ENCODE data around the gene PHLDB3.

The PHLDB3 gene

GRCh38 chr19:43499042-43499441 lies 5.5 kb downstream of the PHLDB3 start:
- no peak for DNase-seq (ENCODE audit: low spot score)

DNA sequence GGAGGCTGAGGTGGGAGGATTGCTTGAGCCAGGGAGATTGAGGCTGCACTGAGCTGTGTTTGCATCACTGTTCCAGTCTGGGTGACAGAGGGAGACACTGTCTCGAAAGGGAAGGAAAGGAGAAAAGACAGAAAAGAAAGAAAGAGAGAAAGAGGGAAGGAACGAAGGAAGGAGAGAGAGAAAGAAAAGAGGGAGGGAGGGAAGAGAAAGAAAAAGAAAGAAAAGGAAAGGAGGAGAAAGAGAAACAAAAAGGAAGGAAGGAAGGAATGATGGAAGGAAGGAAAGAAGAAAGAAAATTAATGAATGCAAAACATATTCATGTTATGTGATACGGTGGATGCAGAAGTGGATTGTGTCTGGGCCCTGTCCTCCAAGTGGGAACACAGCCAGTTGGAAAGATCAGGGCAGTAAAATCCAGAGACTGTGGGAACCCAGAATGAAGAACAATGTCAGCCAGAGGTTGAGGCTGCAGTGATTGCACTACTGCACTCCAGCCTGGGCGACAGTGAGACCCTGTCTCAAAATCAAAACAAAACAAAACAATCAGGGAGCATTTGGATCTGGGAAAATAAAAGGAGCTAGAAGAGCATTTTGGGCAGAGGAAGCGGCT lies 6.2 kb downstream of the PHLDB3 start:
- DNase-seq (ENCODE audit: low spot score): no peak

GRCh38 chr19:43496960-43497359 lies 7.6 kb downstream of the PHLDB3 start:
- DNase-seq (ENCODE audit: low spot score): no peak

- no peak for DNase-seq (ENCODE audit: low spot score)
Observed at GRCh38 chr19:43495082-43495481, 9.5 kb downstream of the PHLDB3 start.

DNA sequence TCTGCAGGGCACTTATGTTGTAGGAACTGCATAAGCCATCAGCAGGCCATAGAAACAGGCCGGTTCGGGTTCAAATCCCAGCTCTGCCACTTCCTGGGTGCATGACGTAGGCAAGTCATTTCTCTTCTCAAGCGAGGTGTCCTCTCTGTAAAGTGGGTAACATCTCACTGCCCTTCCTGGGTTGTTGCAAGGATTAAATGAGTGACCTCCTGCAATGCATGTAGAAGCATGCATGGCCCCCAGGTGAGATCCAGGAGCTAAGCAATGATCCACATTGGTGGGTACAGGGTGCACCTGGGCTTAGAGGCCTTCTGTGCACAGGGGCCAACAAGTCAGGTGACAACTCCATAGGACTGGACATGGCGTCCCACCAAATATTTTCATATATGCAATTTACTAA lies 13.8 kb downstream of the PHLDB3 start:
- DNase-seq (ENCODE audit: low spot score): no peak

GRCh38 chr19:43489979-43490599 lies 14.5 kb downstream of the PHLDB3 start:
- DNase-seq (ENCODE audit: low spot score): no peak

- DNase-seq (ENCODE audit: low spot score): no peak
Observed at GRCh38 chr19:43489310-43489709, 15.2 kb downstream of the PHLDB3 start.

DNA sequence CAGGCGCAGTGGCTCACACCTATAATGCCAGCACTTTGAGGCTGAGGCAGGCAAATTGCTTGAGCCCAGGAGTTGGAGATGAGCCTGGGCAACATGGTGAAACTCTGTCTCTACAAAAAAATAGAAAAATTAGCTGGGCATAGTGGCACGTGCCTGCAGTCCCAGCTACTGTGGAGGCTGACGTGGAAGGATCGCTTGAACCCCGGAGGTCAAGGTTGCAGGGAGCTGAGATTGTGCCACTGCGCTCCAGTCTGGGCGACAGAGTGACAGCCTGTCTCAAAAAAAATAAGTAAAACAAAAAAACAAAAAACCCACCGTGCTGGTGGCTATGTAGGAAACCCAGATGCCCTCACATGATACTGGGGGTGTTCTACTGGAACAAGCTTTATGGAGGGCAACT lies 16.4 kb downstream of the PHLDB3 start:
- no peak for DNase-seq (ENCODE audit: low spot score)

DNA sequence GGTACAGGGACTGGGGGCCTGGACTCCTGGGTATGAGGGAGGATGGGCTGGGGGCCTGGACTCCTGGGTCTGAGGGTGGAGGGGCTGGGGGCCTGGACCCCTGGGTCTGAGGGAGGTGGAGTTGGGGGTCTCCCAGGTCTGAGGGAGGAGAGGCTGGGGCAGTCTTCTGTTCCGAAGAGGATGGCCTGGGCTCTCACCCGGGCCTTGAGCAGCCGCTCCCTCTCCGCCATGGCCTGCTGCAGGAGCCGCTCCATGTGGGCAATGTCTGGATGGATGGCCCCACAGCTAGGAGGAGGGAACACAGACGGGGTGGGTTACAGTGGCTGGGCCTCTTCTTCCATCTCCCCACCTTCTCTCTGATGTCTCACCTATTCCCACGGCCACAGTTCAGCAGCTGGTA lies 18.1 kb downstream of the PHLDB3 start:
- no peak for DNase-seq (ENCODE audit: low spot score)

GRCh38 chr19:43485951-43486350 lies 18.6 kb downstream of the PHLDB3 start:
- DNase-seq (ENCODE audit: low spot score): no peak

DNA sequence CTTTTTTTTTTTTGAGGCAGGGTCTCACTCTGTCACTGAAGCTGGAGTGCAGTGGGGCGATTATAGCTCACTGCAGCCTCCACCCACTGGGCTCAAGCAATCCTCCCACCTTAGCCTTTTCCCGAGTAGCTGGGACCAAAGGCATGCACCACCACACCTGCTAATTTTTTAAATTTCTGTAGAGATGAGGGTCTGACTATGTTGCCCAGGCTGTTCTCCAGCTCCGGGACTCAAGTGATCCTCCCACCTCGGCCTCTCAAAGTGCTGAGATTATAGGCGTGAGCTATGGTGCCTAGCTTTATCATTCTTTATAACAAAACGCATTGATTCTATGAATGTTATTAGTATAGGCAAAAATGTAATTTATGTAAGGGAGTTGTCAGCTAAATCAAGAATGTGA lies 21.3 kb downstream of the PHLDB3 start:
- DNase-seq (ENCODE audit: low spot score): no peak

DNA sequence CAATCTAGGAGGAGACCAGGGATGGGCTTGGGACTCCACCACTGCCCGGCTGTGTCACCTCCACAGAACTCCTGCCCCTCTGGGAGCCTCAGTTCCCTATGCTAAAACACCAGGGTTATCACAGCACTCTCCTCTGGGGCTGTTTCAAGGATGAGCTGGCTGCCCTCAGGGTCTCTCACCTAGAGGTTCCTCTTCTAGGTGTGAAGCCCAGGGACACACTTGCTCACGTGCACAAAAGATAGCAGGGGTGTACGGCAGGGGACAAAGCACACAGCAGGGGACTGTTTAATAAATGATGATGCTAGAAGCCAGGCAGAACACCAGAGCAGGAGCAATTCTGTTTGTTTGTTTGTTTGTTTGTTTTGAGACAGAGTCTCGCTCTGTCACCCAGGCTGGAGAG lies 22.4 kb downstream of the PHLDB3 start:
- DNase-seq (ENCODE audit: low spot score): no peak

GRCh38 chr19:43481701-43482100 lies 22.8 kb downstream of the PHLDB3 start:
- DNase-seq (ENCODE audit: low spot score): no peak

DNA sequence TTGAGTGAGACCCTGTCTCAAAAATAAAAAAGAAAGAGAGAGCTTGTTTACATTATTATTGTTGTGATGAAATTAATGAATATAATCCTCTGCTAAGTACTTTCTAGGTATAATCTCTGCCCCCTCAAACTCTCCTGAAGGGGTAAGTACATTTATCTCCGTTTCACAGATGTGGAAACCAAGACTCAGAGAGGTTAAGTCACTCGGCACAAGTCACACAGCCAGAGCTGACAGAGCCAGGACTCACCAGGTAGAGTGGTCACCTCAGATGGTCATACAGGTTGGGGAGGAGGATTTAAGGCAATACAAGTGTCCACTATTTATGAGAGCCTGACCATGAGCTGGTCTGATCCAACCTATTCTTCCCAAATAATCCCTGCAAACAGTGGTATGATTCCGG lies 24.0 kb downstream of the PHLDB3 start:
- DNase-seq (ENCODE audit: low spot score): no peak

GRCh38 chr19:43479961-43480561 lies 24.5 kb downstream of the PHLDB3 start:
- no peak for DNase-seq (ENCODE audit: low spot score)

DNA sequence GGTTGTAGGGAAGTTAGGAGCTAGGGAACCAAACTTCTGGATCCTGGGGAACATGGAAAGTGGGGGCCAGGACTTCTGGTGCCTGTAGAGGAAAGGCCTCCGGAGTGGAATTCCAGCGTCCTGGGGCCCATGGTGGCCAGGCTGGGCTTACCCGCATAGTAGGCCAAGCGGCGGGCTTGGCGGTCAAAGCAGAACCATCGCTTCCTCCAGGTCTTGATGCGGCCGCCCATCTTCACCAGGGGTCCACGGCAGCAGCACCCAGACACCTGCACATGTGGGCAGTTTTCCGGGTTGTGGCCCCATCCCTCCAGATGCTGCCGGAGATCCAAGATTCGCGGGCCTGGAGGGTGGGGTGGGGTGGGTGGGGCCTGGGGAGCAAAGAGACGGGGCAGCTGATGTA lies 25.3 kb downstream of the PHLDB3 start:
- DNase-seq (ENCODE audit: low spot score): no peak

GRCh38 chr19:43478323-43478722 lies 26.2 kb downstream of the PHLDB3 start:
- DNase-seq (ENCODE audit: low spot score): no peak

DNA sequence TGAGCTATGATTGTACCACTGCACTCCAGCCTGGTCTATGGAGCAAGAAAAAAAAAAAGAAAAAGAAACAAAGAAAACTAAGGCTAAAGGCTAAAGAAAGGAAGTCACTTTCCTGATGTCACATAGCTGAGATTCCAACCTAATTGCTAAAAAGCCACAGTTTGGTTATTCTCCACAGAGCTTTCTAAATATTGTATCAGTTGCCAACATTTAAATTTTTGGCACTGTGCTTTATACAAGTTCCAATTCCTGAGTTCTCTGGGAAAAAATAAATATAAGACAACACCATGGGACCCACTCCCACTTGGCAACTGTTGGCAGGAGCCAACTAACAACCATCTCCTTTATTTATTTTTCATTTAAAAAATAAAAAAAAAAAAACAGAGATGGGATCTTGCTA lies 27.9 kb downstream of the PHLDB3 start:
- no peak for DNase-seq (ENCODE audit: low spot score)

- DNase-seq (ENCODE audit: low spot score): peak; percentile 96
Observed at GRCh38 chr19:43474986-43475705, 29.4 kb downstream of the PHLDB3 start.

GRCh38 chr19:43474487-43474886 lies 30.1 kb downstream of the PHLDB3 start:
- no peak for DNase-seq (ENCODE audit: low spot score)

GRCh38 chr19:43471091-43471490 lies 33.5 kb downstream of the PHLDB3 start:
- no peak for DNase-seq (ENCODE audit: low spot score)

DNA sequence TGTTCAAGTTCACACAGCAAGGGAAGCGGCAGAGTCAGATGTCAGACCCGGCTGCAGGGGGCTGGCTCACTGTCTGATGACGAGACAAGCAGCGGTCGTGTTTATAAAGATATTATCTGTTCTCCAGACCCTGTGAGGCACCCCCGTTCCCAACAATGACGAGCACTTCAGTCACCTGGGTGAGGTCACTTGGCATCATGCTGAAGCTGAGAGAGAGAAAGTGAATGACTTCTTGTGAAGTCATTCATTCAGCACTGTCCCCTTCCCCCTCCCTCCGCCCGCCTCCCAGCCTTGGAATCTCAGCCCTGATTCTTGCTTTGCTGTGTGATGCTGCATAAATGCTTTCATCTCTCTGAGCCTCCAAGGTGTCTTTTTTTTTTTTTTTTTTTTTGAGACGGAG lies 34.3 kb downstream of the PHLDB3 start:
- DNase-seq (ENCODE audit: low spot score): no peak

DNA sequence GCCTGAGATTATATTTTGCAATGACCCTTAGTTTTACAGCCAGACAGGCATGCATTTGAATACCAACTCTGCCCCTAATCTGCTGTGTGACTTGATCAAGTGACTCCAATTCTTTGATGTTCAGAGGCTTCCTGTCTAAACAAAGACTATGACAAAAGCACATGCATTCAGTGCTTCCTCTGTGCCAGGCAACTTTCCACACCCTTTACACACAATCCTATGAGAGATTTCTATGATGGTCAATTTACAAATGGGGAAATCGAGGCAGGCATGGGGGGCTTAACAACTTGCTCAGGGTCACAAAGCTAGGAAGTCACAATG lies 35.4 kb downstream of the PHLDB3 start:
- DNase-seq (ENCODE audit: low spot score): no peak

Measured in left forelimb (tissue), 1 donor.